ENCODE data around the gene MTARC2.

DNA sequence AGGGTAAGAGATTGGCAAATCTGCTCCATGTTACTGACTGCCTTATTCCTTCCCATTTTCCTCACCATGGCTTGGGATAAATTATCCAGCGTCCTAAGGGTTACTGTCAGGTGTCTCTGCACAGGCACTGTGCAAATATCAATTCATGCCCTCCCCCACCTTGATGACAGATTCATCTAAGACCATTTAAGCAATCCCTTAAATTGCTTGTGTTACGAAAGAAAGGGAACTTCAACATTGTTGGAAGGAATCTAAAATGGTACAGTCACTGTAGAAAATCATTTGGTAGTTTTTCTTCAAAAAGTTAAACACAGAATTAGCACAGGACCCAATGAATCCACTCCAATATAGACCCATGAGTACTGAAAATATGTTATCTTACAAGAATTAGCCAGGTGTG lies 17.6 kb upstream of the MTARC2 start:
- TF ChIP-seq, protein P1, sequence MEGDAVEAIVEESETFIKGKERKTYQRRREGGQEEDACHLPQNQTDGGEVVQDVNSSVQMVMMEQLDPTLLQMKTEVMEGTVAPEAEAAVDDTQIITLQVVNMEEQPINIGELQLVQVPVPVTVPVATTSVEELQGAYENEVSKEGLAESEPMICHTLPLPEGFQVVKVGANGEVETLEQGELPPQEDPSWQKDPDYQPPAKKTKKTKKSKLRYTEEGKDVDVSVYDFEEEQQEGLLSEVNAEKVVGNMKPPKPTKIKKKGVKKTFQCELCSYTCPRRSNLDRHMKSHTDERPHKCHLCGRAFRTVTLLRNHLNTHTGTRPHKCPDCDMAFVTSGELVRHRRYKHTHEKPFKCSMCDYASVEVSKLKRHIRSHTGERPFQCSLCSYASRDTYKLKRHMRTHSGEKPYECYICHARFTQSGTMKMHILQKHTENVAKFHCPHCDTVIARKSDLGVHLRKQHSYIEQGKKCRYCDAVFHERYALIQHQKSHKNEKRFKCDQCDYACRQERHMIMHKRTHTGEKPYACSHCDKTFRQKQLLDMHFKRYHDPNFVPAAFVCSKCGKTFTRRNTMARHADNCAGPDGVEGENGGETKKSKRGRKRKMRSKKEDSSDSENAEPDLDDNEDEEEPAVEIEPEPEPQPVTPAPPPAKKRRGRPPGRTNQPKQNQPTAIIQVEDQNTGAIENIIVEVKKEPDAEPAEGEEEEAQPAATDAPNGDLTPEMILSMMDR (IDR thresholded peaks at IDR 0.05) = no peak
- no peak for TF ChIP-seq POLR2A (IDR thresholded peaks at IDR 0.05)

Measured in right lobe of liver (tissue), 4 donors.